SJCRH30 (cell line): Measurements from ENCODE around the gene DEFB129. TPM values are rescaled to one million over a fixed set of nuclear protein-coding genes. Genes with fewer than 3 reads are reported as not detected.
A peak's percentile ranks its signal among the peaks of the same experiment; 100 is the strongest.
"Not testable (repeated sequence)": the region's sequence is repeated elsewhere in the genome, so short reads cannot be mapped to it uniquely, and the experiment has no call there.

Experiments
- DNase-seq, 2 experiments: peaks; one replicate each; pipeline ENCODE4 v3.0.0-alpha.2; 2015 to 2020
- H3K27ac ChIP-seq: fragments of 250-450 bp; sonication (Bioruptor Pico); 2 replicates; pipeline ENCODE4 v1.5.1; 2020; ENCODE audit warnings: mild to moderate bottlenecking, moderate library complexity
- H3K27me3 ChIP-seq: fragments of 250-450 bp; sonication (Bioruptor Pico); 2 replicates; pipeline ENCODE4 v1.5.1; 2020; ENCODE audit warnings: mild to moderate bottlenecking, moderate library complexity
- H3K36me3 ChIP-seq: fragments of 250-450 bp; sonication (Bioruptor Pico); 2 replicates; pipeline ENCODE4 v1.5.1; 2020; ENCODE audit warnings: mild to moderate bottlenecking, moderate library complexity
- H3K4me1 ChIP-seq: fragments of 250-450 bp; sonication (Bioruptor Pico); 2 replicates; pipeline ENCODE4 v1.5.1; 2020; ENCODE audit warnings: mild to moderate bottlenecking, moderate library complexity
- H3K4me3 ChIP-seq: fragments of 250-450 bp; sonication (Bioruptor Pico); 2 replicates; pipeline ENCODE4 v1.5.1; 2020; ENCODE audit warnings: mild to moderate bottlenecking, moderate library complexity
- H3K9me3 ChIP-seq: fragments of 250-450 bp; sonication (Bioruptor Pico); replicated peaks from 2 replicates; pipeline ENCODE4 v1.5.1; 2020; ENCODE audit warnings: mild to moderate bottlenecking, moderate library complexity
- total RNA-seq: library from RNA; depleted of rRNA; stranded (reverse); fragments of >200 nt; shearing (Covaris generic); gene quantifications from 2 replicates; pipeline ENCODE4 v1.2.3, GENCODE V29; 2014; rRNA removed

The DEFB129 gene, protein sequence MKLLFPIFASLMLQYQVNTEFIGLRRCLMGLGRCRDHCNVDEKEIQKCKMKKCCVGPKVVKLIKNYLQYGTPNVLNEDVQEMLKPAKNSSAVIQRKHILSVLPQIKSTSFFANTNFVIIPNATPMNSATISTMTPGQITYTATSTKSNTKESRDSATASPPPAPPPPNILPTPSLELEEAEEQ
- not detected in 2 replicates for total RNA-seq

DNA sequence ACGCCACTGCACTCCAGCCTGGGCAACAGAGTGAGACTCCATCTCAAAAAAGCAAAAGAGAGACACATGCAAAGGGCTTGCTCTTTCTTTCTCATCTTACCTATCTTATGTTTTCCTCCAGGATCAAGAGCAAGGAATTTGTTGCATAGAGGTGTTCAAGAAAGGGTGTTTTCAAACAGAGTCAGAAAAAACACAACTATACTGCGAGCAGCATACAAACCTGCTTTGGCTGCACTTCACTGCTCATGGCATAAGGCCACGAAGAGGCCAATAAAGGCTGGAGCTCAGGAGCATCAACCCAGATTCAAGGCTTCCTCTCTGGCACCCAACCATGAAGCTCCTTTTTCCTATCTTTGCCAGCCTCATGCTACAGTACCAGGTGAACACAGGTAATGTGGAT is at the start of gene DEFB129:
TSS of gene DEFB129 (plus strand) at position 301 of the 400 bp plus-strand sequence. CDS start at position 332, 31 bp downstream.
- Histone ChIP-seq H3K4me1 (no peaks in the 10 kb centered on the region), H3K4me3 (no peak within 1 kb of the TSS), H3K27me3 (peaks cover 5% of the 10 kb centered on the region; the same call in 1 of the 2 replicates), H3K36me3 (no peaks in the 10 kb centered on the region), H3K9me3 (no peaks in the 10 kb centered on the region), H3K27ac (no peak within 1 kb of the TSS)
- DNase-seq = no peak

DNA sequence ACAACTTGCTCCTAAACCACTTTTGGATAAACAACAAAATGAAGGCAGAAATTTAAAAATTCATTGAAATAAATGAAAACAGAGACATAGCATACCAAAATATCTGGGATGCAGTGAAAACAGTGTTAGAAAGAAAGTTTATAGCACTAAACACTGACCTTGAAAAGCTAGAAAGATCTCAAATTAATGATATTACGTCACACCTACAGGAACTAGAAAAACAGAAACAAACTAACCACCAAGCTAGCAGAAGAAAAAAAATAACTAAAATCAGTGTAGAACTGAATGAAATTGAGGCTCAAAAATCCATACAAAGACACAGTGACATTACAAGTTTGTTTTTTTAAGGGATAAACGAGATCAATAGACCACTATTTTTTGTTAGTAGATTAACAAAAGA is 42.8 kb upstream of the DEFB129 start:
- no peak for DNase-seq
- Histone ChIP-seq H3K9me3 (no peaks in the 10 kb centered on the region), H3K36me3 (no peaks in the 10 kb centered on the region), H3K27ac (no peak overlapping the region), H3K27me3 (no peaks in the 10 kb centered on the region), H3K4me1 (no peaks in the 10 kb centered on the region), H3K4me3 (no peak overlapping the region)

DNA sequence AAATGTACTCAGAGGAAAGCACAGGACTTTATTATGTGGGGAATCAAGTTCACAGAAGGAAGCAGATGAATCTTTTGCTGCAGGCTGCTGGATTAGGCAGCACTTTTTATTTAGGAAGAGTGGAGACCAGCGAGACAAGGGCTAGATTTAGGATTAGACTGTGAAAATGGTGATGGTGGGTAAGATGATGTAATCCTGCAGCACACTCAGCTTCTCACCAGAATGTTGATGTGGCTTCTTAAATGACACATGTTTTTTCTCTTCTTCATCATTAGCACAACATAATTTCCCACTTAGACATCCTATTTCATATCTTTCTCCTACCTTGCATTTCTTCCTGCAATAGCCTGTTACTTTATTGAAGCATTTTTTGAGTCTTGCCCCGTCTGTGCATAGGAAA is 39.3 kb upstream of the DEFB129 start:
- H3K27me3 ChIP-seq = no peaks in the 10 kb centered on the region
- no peaks in the 10 kb centered on the region for H3K9me3 ChIP-seq
- no peak overlapping the region for H3K27ac ChIP-seq
- no peak overlapping the region for H3K4me3 ChIP-seq
- no peak for DNase-seq
- no peaks in the 10 kb centered on the region for H3K4me1 ChIP-seq
- H3K36me3 ChIP-seq = no peaks in the 10 kb centered on the region

- no peak for DNase-seq
- no peak within 1 kb of the TSS for H3K27ac ChIP-seq
- no peak within 1 kb of the TSS for H3K4me3 ChIP-seq
- no peaks in the 10 kb centered on the region for H3K36me3 ChIP-seq
- H3K4me1 ChIP-seq = no peaks in the 10 kb centered on the region
- no peaks in the 10 kb centered on the region for H3K9me3 ChIP-seq
- H3K27me3 ChIP-seq = peaks cover 3% of the 10 kb centered on the region; the same call in 1 of the 2 replicates
Observed at GRCh38 chr20:189611-190010, 37.4 kb upstream of the DEFB129 start, which contains the start of gene DEFB128. Gene DEFB128 (minus strand): TSS chr20:189711. CDS start chr20:189623, 88 bp downstream.

GRCh38 chr20:198225-198624 is 28.8 kb upstream of the DEFB129 start:
- H3K36me3 ChIP-seq = no peaks in the 10 kb centered on the region
- no peaks in the 10 kb centered on the region for H3K4me1 ChIP-seq
- no peak for DNase-seq
- no peaks in the 10 kb centered on the region for H3K9me3 ChIP-seq
- H3K27me3 ChIP-seq = peaks cover 8% of the 10 kb centered on the region; the same call in 1 of the 2 replicates
- no peak overlapping the region for H3K4me3 ChIP-seq
- H3K27ac ChIP-seq = no peak overlapping the region

DNA sequence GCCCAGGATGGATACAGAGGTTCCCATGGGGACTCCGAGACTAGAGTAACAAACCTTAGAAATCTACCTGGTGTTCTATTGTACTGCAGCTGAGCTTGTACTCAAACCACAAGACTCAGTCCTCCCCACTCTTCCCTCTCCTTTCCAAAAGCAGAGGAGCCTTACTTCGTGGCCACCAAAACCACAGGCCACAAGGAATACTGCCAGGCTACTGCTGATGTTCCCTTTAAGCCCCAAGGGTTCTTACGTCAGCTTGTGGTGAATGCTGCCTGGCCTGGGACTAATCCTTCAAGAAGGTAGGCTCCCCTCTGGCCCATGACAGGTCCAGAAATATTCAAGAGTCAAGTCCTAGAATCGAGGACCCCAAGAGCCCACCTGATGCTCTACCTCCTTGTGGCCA is 27.1 kb upstream of the DEFB129 start:
- Histone ChIP-seq H3K27me3 (peaks cover 6% of the 10 kb centered on the region; the same call in 1 of the 2 replicates), H3K27ac (no peak overlapping the region), H3K4me3 (no peak overlapping the region), H3K36me3 (no peaks in the 10 kb centered on the region), H3K9me3 (no peaks in the 10 kb centered on the region), H3K4me1 (no peaks in the 10 kb centered on the region)
- no peak for DNase-seq

- H3K4me1 ChIP-seq, H3K9me3 ChIP-seq, H3K4me3 ChIP-seq, H3K27ac ChIP-seq, DNase-seq, H3K36me3 ChIP-seq: not testable (repeated sequence)
- H3K27me3 ChIP-seq = peaks cover 13% of the 10 kb centered on the region; the same call in 1 of the 2 replicates
Observed at GRCh38 chr20:203630-204029, 23.4 kb upstream of the DEFB129 start.

GRCh38 chr20:208942-209566 is 18.0 kb upstream of the DEFB129 start:
- peak; percentile 21 to 62 for DNase-seq
- no peaks in the 10 kb centered on the region for H3K9me3 ChIP-seq
- H3K36me3 ChIP-seq = no peaks in the 10 kb centered on the region
- no peaks in the 10 kb centered on the region for H3K4me1 ChIP-seq
- H3K4me3 ChIP-seq = no peak overlapping the region
- H3K27me3 ChIP-seq = peaks cover 16% of the 10 kb centered on the region; the same call in 1 of the 2 replicates
- H3K27ac ChIP-seq = no peak overlapping the region

DNA sequence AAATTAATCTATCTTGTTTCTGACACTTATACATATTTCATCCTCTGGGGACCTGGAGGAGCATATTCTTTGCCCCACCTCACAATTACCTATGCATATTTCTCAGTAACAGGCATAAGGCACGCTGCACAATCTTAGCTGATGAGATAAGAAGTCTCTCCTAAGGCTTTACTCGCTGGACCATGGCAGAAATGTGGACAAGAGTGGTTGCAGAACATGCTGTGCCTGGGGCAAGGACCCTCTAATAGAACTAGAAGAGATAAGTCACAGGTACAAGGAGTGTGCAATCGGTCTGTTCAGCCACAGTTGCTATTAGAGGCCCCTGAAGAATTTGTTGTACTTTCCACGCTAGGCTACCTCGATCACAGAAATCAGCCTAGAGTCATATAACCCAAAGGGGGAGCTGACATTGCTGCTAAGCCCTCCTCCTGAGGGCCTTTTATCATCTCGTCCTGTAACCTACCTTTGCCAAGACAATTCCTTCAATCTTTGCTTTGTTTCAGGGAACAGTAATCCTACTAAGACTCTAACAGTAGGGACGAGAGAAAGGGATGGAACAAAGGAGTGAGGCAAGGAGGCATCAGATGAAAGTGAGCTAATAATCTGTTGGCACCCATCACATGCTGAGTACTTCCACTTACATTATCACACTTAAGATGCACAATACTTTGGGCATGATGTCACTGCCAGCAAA is 16.1 kb upstream of the DEFB129 start:
- no peak overlapping the region for H3K27ac ChIP-seq
- H3K36me3 ChIP-seq = no peaks in the 10 kb centered on the region
- H3K27me3 ChIP-seq = peaks cover 16% of the 10 kb centered on the region; the same call in 1 of the 2 replicates
- no peak for DNase-seq
- no peak overlapping the region for H3K4me3 ChIP-seq
- no peaks in the 10 kb centered on the region for H3K9me3 ChIP-seq
- H3K4me1 ChIP-seq = no peaks in the 10 kb centered on the region

GRCh38 chr20:214383-214782 is 12.7 kb upstream of the DEFB129 start:
- no peak for DNase-seq
- no peaks in the 10 kb centered on the region for H3K9me3 ChIP-seq
- no peaks in the 10 kb centered on the region for H3K4me1 ChIP-seq
- H3K27me3 ChIP-seq = 0 out of 2 replicates have a peak, but pooled peaks cover 6% of the 10 kb centered on the region
- H3K36me3 ChIP-seq = no peaks in the 10 kb centered on the region
- no peak overlapping the region for H3K27ac ChIP-seq
- no peak overlapping the region for H3K4me3 ChIP-seq

DNA sequence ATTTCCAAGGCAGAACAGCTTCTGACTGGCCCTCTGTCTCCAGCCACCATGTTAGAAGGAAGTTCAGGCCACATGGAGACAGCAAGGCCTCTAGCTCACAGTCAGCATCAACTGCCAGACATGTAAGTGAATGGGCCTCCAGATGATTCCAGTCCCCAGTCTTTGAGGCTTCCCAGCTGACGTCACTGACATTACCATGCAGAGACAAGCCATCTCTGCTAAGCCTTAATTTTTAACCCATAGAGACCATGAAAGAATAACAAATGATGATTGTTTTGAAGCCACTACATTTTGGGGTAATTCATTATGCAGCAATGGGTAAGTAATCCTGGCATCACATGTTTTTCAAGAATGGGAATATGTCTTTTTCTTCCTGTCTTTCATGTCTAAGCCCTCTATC is 11.3 kb upstream of the DEFB129 start:
- Histone ChIP-seq H3K27me3 (0 out of 2 replicates have a peak, but pooled peaks cover 5% of the 10 kb centered on the region), H3K4me1 (no peaks in the 10 kb centered on the region), H3K4me3 (no peak overlapping the region), H3K36me3 (no peaks in the 10 kb centered on the region), H3K27ac (no peak overlapping the region), H3K9me3 (no peaks in the 10 kb centered on the region)
- no peak for DNase-seq

- no peaks in the 10 kb centered on the region for H3K4me1 ChIP-seq
- H3K36me3 ChIP-seq = no peaks in the 10 kb centered on the region
- no peak overlapping the region for H3K4me3 ChIP-seq
- H3K9me3 ChIP-seq = no peaks in the 10 kb centered on the region
- no peak overlapping the region for H3K27ac ChIP-seq
- DNase-seq = no peak
- no peaks in the 10 kb centered on the region for H3K27me3 ChIP-seq
Observed at GRCh38 chr20:217266-217665, 9.8 kb upstream of the DEFB129 start.

- H3K4me1 ChIP-seq = no peaks in the 10 kb centered on the region
- no peaks in the 10 kb centered on the region for H3K36me3 ChIP-seq
- peak; percentile 10 to 40 for DNase-seq
- no peak overlapping the region for H3K4me3 ChIP-seq
- no peaks in the 10 kb centered on the region for H3K9me3 ChIP-seq
- no peak overlapping the region for H3K27ac ChIP-seq
- no peaks in the 10 kb centered on the region for H3K27me3 ChIP-seq
Observed at GRCh38 chr20:219290-220115, 7.6 kb upstream of the DEFB129 start.

DNA sequence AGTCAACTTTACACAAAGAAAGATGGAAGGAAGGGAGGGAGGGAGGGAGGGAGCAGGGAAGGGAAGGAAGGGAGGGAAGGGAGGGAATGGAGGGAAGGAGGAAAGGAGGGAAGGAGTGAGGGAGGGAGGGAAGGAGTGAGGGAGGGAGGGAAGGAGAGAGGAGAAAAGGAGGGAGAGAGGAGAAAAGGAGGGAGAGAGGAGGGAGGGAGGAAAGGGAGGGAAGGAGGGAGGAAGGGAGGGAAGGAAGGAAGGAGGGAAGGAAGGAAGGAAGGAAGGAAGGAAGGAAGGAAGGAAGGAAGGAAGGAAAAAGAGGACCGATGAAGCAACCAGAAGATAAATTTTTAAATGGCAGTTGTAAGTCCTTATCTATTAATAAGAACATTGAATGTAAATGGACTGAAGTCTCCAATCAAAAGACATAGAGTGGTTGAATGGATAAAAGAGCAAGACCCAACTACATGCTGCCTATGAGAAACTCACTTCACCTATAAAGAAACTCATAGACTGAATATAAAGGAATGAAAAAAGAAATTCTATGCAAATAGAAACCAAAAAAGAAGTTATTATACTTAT is 5.7 kb upstream of the DEFB129 start:
- Histone ChIP-seq H3K4me3 (no peak overlapping the region), H3K4me1 (no peaks in the 10 kb centered on the region), H3K27me3 (peaks cover 5% of the 10 kb centered on the region; the same call in 1 of the 2 replicates), H3K9me3 (no peaks in the 10 kb centered on the region), H3K27ac (no peak overlapping the region), H3K36me3 (no peaks in the 10 kb centered on the region)
- no peak for DNase-seq
